Suprapubic skin (tissue), 3 donors: ENCODE data around the gene POLR2I.

ENCODE experiments used
- CTCF ChIP-seq, 2 donors: fragments of 200-600 bp in 1 of 2; fragments of 450-650 bp in 1 of 2; sonication (generic) in 1 of 2; IDR thresholded peaks; one replicate each; pipeline ENCODE4 v1.5.1; 2016 to 2019; ENCODE audit warnings: antibody characterized with exemption in 2 of 2, mild to moderate bottlenecking in 1 of 2, moderate library complexity in 1 of 2
- EP300 ChIP-seq: sonication (generic); formaldehyde crosslinking; IDR thresholded peaks from one replicate; pipeline ENCODE4 v1.6.1; 2017; ENCODE audit warnings: antibody characterized with exemption
- POLR2A ChIP-seq, 2 donors: fragments of 450-650 bp; IDR thresholded peaks; one replicate each; pipeline ENCODE4 v1.6.1; 2017; ENCODE audit warnings: antibody characterized with exemption in 2 of 2, mild to moderate bottlenecking in 2 of 2, moderate library complexity in 2 of 2

- TF ChIP-seq CTCF (IDR thresholded peaks at IDR 0.05) = no peak
- TF ChIP-seq EP300 = no peak
- TF ChIP-seq POLR2A (IDR thresholded peaks at IDR 0.05) = no peak
These were observed 568 bp downstream of the POLR2I start for GRCh38 chr19:36113894-36114720.
